Lower leg skin (tissue), 3 donors: ENCODE results near the gene SPECC1L.

ENCODE experiments used
- POLR2A ChIP-seq, 2 donors: fragments of 450-650 bp; IDR thresholded peaks; one replicate each; pipeline ENCODE4 v1.6.1; 2016 to 2017; ENCODE audit warnings: antibody characterized with exemption in 2 of 2, mild to moderate bottlenecking in 1 of 2, moderate library complexity in 1 of 2
- TF ChIP-seq, protein P1 (sequence below), 3 donors: fragments of 450-650 bp; IDR thresholded peaks; one replicate each; pipeline ENCODE4 v1.5.1; 2016; ENCODE audit warnings: antibody characterized with exemption in 3 of 3, mild to moderate bottlenecking in 3 of 3, moderate library complexity in 2 of 3

DNA sequence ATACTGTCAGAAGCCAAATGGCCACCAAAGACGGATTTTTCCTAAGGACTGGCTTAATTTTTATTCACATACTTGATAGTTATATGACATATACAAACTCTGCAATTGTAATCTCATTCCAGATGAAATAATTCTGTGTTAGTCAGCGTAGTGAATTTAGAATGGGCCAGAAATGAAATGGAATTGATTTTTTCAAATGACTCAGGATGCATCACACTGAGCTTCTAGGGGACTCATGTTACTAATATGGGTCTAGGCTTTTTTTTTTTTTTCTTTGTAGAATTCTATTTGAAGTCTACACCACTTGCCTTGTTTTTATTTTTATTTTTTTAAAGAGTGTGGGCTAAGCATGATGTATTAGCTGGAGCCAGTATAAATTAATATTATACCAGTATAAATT lies 62.7 kb downstream of the SPECC1L start:
- TF ChIP-seq, protein P1, sequence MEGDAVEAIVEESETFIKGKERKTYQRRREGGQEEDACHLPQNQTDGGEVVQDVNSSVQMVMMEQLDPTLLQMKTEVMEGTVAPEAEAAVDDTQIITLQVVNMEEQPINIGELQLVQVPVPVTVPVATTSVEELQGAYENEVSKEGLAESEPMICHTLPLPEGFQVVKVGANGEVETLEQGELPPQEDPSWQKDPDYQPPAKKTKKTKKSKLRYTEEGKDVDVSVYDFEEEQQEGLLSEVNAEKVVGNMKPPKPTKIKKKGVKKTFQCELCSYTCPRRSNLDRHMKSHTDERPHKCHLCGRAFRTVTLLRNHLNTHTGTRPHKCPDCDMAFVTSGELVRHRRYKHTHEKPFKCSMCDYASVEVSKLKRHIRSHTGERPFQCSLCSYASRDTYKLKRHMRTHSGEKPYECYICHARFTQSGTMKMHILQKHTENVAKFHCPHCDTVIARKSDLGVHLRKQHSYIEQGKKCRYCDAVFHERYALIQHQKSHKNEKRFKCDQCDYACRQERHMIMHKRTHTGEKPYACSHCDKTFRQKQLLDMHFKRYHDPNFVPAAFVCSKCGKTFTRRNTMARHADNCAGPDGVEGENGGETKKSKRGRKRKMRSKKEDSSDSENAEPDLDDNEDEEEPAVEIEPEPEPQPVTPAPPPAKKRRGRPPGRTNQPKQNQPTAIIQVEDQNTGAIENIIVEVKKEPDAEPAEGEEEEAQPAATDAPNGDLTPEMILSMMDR (IDR thresholded peaks at IDR 0.05): no peak
- TF ChIP-seq POLR2A (IDR thresholded peaks at IDR 0.05): no peak
